Measurements from ENCODE around the gene TSPAN18. TPM values are rescaled to one million over a fixed set of nuclear protein-coding genes. Genes with fewer than 3 reads are reported as not detected.

TSPAN18 gene
- total and polyA plus RNA-seq, 2 experiments from 2014 or later = 6.0 to 10.6 TPM

DNA sequence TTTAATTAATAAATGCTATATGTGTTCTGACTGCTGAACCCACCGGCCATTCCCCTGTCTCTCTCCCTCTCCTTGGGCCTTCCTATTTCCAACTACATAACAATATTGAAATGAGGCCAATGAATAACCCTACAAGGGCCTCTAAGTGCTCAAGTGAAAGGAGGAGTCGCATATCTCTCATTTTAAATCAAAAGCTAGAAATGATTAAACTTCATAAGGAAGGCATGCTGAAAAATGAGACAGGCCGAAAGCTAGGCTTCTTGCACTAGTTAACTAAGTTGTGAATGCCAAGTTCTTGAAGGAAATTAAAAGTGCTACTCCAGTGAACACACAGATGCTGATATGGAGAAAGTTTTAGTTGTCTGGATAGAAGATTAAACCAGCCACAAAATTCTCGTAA lies 109.2 kb downstream of the TSPAN18 start (continued):
- TF ChIP-seq EZH2 (IDR thresholded peaks at IDR 0.05; ENCODE audit: low read depth, unreplicated experiment) = no peak
- TF ChIP-seq, protein P1, sequence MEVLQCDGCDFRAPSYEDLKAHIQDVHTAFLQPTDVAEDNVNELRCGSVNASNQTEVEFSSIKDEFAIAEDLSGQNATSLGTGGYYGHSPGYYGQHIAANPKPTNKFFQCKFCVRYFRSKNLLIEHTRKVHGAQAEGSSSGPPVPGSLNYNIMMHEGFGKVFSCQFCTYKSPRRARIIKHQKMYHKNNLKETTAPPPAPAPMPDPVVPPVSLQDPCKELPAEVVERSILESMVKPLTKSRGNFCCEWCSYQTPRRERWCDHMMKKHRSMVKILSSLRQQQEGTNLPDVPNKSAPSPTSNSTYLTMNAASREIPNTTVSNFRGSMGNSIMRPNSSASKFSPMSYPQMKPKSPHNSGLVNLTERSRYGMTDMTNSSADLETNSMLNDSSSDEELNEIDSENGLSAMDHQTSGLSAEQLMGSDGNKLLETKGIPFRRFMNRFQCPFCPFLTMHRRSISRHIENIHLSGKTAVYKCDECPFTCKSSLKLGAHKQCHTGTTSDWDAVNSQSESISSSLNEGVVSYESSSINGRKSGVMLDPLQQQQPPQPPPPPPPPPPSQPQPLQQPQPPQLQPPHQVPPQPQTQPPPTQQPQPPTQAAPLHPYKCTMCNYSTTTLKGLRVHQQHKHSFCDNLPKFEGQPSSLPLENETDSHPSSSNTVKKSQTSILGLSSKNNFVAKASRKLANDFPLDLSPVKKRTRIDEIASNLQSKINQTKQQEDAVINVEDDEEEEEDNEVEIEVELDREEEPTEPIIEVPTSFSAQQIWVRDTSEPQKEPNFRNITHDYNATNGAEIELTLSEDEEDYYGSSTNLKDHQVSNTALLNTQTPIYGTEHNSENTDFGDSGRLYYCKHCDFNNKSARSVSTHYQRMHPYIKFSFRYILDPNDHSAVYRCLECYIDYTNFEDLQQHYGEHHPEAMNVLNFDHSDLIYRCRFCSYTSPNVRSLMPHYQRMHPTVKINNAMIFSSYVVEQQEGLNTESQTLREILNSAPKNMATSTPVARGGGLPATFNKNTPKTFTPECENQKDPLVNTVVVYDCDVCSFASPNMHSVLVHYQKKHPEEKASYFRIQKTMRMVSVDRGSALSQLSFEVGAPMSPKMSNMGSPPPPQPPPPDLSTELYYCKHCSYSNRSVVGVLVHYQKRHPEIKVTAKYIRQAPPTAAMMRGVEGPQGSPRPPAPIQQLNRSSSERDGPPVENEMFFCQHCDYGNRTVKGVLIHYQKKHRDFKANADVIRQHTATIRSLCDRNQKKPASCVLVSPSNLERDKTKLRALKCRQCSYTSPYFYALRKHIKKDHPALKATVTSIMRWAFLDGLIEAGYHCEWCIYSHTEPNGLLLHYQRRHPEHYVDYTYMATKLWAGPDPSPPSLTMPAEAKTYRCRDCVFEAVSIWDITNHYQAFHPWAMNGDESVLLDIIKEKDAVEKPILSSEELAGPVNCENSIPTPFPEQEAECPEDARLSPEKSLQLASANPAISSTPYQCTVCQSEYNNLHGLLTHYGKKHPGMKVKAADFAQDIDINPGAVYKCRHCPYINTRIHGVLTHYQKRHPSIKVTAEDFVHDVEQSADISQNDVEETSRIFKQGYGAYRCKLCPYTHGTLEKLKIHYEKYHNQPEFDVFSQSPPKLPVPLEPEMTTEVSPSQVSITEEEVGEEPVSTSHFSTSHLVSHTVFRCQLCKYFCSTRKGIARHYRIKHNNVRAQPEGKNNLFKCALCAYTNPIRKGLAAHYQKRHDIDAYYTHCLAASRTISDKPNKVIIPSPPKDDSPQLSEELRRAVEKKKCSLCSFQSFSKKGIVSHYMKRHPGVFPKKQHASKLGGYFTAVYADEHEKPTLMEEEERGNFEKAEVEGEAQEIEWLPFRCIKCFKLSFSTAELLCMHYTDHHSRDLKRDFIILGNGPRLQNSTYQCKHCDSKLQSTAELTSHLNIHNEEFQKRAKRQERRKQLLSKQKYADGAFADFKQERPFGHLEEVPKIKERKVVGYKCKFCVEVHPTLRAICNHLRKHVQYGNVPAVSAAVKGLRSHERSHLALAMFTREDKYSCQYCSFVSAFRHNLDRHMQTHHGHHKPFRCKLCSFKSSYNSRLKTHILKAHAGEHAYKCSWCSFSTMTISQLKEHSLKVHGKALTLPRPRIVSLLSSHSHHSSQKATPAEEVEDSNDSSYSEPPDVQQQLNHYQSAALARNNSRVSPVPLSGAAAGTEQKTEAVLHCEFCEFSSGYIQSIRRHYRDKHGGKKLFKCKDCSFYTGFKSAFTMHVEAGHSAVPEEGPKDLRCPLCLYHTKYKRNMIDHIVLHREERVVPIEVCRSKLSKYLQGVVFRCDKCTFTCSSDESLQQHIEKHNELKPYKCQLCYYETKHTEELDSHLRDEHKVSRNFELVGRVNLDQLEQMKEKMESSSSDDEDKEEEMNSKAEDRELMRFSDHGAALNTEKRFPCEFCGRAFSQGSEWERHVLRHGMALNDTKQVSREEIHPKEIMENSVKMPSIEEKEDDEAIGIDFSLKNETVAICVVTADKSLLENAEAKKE (CRISPR knock-in tag; IDR thresholded peaks at IDR 0.05) = no peak
- TF ChIP-seq ZNF331 (CRISPR knock-in tag; IDR thresholded peaks at IDR 0.05; ENCODE audit: low read depth) = no peak
- TF ChIP-seq POLR2AphosphoS5 (IDR thresholded peaks at IDR 0.05; ENCODE audit: low read depth) = no peak
- no peak for TF ChIP-seq CREB1 (CRISPR knock-in tag; IDR thresholded peaks at IDR 0.05; ENCODE audit: low read depth)
- TF ChIP-seq NANOG (IDR thresholded peaks at IDR 0.05; ENCODE audit: borderline replicate concordance) = no peak
- TF ChIP-seq ZNF114 (CRISPR knock-in tag; IDR thresholded peaks at IDR 0.05) = no peak

DNA sequence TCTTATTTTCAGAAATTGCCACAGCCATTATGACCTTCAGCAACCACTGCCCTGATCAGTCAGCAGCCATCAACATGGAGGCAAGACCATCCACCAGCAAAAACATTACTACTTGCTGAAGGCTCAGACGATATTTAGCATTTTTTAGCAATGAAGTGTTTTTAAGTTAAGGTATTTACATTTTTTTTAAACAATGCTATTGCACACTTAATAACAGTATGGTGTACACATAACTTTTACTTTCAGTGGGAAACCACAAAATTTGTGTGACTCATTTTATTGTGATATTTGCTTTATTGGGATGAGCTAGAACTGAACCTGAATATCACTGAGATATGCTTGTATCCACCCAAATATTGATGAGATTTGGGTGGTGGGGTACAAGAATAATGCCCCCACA lies 110.9 kb downstream of the TSPAN18 start:
- no peaks in the 10 kb centered on the region for H3K27me3 ChIP-seq (ENCODE audit: insufficient read depth)
- no peak overlapping the region for H2AFZ ChIP-seq
- no peak overlapping the region for H3K4me2 ChIP-seq
- Mint-ChIP-seq H3K27me3 (ENCODE audit: insufficient read depth, low read depth, poor library complexity) (peaks cover 16% of the 10 kb centered on the region), H3K9me3 (peaks cover 7% of the 10 kb centered on the region; the same call in 1 of the 3 replicates), H3K27ac (no peak overlapping the region), H3K36me3 (ENCODE audit: low read depth) (peaks cover 15% of the 10 kb centered on the region), H3K4me1 (peaks cover 63% of the 10 kb centered on the region), H3K4me3 (no peak overlapping the region)
- H3K36me3 ChIP-seq (ENCODE audit: insufficient read depth) = no peaks in the 10 kb centered on the region
- no peak for DNase-seq (ENCODE audit: low spot score)
- no peak for ATAC-seq
- H3F3A ChIP-seq (replicated peaks; ENCODE audit: low read depth) = 0 out of 2 replicates have a peak, but pooled peaks cover 4% of the 10 kb centered on the region
- H3K27ac ChIP-seq (ENCODE audit: low read depth) = no peak overlapping the region
- H3K9me2 ChIP-seq (ENCODE audit: insufficient read depth) = no peaks in the 10 kb centered on the region
- no peak overlapping the region for H3K4me3 ChIP-seq
- no peaks in the 10 kb centered on the region for H3K79me2 ChIP-seq (replicated peaks; ENCODE audit: insufficient read depth)
- no peaks in the 10 kb centered on the region for H4K20me1 ChIP-seq (replicated peaks; ENCODE audit: insufficient read depth)
- peaks cover 43% of the 10 kb centered on the region for H3K4me1 ChIP-seq (ENCODE audit: insufficient read depth)
- TF ChIP-seq JUNB (IDR thresholded peaks at IDR 0.05; ENCODE audit: unreplicated experiment) (no peak), EZH2 (IDR thresholded peaks at IDR 0.05; ENCODE audit: low read depth, unreplicated experiment) (no peak), CREB1 (CRISPR knock-in tag; IDR thresholded peaks at IDR 0.05; ENCODE audit: low read depth) (no peak), EZH2phosphoT487 (IDR thresholded peaks at IDR 0.05; ENCODE audit: unreplicated experiment) (no peak), STAT1 (IDR thresholded peaks at IDR 0.05; ENCODE audit: unreplicated experiment) (no peak)
- TF ChIP-seq, protein P1 (CRISPR knock-in tag; IDR thresholded peaks at IDR 0.05) = no peak

Data from GM23338 (cell line).